IPS DF 4.7 (cell line): ENCODE data around the gene POLR3GL.
"Not testable (repeated sequence)": the region's sequence is repeated elsewhere in the genome, so short reads cannot be mapped to it uniquely, and the experiment has no call there.

Experiments
- DNase-seq: peaks from one replicate; pipeline ENCODE4 v3.0.0-alpha.2; 2013; ENCODE audit warnings: low spot score; ENCODE audit errors: extremely low read depth

The POLR3GL gene

DNA sequence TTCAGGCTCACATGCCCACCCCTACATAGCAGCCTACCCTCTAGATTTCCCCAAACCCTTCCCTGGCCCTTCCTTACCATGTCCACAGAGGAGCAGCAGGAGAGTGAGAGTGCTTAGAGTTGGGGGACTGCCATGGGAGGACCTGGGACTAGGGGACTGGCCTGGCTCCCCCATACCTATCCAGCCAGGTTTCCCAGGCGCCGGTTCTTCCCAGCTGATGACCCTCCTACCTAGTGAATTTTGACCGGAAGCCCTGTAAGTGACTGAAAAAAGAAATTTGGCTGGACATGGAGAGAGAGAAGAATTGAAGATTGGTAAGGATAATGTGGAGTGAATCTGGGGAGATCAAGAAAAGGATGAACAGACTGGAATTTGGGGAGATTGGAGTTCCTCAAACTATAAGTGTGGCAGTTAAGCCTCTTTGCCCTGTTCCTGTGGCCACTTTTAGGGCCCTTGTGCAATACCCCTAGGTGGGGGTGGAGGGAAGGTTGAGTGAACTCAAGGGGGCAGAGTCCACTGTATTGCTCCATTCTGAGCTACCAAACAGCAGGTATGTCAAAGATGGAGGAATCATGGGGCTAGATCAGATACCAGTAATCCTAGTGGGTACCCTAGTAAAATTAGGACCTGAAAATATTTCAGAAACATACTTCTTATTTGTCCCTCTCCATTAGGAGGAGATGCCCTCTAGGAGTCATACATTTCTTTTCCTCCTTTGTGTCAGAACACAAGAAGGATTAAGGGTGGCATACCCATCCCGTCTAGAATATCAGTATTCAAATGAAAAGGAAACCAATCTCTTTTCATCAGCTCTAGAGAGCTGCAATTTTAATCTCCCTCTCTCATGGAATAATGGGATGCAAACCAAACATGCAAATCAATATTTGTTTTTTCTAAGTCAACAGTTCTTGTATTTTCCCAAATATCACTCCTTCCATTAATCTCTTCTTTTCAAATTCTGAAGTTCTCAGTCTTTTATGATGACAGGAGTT is 55.9 kb downstream of the POLR3GL start:
- no peak for DNase-seq

DNA sequence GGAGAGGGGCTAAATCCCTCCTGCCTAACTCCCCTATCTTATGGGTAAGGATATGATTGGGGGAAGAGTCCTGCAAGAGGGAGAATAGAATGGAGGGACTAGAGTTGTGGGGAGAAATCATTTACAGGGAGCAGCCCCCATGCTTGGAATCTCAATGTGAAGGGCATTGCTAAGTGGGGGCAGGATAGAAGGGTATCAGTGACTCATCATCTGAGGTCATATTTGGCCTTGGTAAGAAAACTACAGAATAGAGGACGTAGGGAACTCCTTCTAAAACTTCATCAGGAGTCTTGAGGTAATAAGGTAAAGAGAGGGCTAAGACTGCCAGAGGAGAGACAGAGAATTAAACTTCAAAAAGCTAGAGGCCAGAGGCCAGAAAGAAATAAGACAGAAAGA is 56.6 kb downstream of the POLR3GL start:
- DNase-seq: no peak

DNA sequence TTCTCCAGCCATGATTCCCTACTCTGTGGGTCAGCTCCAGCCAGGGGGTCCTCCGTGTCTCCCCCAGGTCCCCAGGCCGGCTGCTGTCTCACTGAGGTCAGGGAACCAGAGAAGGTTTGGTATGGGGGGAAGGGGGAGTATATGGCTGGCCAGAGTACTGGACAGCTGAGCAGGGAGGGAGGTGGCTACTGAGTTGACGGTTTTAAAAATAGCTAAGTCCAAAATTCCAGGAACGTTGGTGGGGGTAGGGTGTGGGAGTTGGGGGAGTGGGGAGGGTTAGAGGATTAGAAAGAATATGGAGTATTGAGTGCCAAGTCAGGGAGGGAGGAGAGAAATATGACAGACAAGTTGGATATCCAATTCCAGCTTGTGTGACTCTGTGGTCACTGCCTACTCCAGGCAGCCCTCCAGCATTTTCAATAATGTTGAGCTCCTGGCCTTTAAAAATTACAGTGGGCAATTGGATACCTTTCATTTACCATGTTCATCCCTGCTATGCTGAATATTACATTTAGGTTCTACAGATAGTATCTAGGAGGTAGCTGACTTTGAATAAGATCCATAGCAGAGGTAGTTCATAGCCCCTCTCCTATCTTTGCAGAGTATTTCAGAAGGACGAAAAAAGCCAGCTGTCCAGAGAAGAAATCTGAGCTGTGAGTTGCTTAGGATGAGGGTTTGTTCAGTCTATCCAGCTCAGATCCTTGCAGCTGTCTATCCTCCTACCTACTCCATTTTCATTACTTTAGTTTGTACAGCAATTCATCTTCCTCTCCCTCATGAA is 57.3 kb downstream of the POLR3GL start, which contains the start of gene HJV:
HJV (minus strand) TSS at position 114 of the 781 bp plus-strand sequence. CDS start 1,504 bp downstream, outside the sequence.
- DNase-seq: no peak

DNA sequence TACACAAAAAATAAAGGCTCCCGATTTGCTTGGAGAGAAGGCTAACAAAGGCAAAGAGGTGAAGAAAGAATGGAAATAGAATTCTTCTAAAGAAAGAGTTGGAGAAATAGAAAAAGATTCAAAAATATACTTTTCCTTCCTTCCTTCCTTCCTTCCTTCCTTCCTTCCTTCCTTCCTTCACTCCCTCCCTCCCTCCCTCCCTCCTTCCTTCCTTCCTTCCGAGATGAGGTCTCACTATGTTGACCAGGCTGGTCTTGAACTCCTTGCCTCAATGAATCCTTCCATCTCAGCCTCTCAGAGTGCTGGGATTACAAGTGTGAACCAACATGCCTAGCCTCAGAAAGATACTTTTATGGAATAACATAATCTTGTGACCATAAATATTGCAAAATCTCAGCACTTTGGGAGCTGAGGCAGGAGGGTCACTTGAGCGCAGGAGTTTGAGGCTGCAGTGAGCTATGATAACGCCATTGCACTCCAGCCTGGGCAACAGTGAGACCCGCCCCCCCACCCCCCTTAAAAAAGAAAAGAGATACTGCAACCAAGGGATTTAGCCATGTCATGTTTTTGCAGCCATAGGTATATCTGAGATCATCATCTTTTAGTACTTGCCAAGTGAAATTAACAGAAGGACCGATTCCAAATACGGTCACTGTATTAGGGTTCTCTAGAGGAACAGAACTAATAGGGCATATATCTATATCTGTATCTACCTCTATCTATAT is 58.1 kb downstream of the POLR3GL start:
- no peak for DNase-seq

DNA sequence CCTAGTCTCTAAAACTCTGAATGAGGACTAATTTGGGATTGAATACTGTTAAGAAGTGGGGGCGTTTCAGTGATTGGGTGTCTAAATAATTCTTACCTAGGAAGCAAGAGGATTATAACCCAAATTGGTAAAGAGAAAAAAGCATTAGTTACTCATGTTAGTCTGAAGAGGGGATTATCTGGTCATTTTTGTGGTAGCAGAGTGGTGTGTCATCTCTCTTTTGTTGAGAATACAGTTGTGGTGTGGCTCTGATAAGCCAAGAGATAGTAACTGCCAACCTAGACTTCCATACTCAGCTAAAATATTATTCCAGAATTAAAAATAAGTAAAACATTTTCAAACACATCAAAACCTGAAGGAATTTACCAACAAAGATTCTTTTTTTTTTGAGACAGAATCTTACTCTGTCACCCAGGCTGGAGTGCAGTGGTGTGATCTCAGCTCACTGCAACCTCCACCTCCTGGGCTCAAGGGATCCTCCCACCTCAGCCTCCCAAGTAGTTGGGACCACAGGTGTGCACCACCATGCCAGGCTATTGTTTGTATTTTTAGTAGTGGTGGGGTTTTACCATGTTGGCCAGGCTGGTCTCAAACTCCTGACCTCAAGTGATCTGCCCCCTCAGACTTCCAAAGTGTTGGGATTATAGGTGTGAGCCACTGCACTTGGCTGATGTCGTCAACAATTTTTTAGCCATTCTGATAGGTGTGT is 61.5 kb downstream of the POLR3GL start:
- not testable (repeated sequence) for DNase-seq

DNA sequence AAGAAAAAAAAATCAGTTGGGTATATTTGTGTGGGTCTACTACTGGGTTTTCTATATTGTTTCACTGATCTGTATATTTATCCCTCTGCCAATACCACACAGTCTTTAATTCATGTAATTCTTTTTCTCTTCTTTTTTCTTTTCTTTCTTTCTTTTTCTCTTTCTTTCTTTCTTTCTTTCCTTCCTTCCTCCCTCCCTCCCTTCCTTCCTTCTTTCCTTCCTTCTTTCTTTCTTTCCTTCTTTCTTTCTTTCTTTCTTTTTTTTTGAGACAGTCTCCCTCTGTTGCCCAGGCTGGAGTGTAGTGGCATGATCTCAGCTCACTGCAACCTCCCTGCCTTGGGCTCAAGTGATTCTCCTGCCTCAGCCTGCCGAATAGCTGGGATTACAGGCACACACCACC is 62.2 kb downstream of the POLR3GL start:
- DNase-seq: not testable (repeated sequence)
